Measurements from ENCODE around the gene MEIOSIN.
"Not testable (repeated sequence)": the region's sequence is repeated elsewhere in the genome, so short reads cannot be mapped to it uniquely, and the experiment has no call there.

Gene MEIOSIN, protein sequence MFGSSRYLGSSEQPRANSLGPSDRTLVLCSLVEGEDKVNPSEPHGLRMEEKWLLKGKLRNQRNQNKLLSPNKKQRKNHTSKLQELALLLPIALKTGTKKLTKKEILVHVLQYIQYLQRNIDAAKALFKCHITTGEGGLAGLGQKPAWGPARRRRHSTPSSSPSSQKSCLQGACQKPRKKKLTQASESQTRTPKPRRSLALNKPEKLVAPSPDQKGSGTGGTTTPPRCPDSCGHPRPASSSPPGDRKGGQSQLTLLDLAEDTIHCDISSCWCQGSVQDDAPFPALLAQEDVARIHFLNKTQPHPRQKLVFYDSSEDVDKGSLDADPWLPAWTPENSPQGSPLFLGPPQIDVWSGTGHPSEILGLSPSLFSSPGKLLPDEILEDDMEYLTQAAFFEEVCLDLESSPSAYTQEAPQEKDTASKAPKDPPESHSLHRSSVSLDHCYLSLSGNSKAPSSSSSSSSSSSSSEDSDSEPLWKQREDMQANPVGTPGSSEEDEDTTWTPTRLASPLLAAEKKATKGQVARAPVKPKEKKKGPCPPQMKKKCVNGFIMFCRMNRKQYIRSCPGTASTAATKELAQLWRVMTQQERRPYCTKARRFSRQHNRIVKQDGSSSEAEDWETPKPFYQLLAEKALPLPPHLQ

GRCh38 chr19:45733160-45733810 lies at the start of gene MEIOSIN:
MEIOSIN (plus strand) TSS chr19:45733439; CDS start chr19:45735377, 1,938 bp downstream.
- no peak for DNase-seq

- not testable (repeated sequence) for DNase-seq
Observed at GRCh38 chr19:45685045-45685444, 48.2 kb upstream of the MEIOSIN start.

DNA sequence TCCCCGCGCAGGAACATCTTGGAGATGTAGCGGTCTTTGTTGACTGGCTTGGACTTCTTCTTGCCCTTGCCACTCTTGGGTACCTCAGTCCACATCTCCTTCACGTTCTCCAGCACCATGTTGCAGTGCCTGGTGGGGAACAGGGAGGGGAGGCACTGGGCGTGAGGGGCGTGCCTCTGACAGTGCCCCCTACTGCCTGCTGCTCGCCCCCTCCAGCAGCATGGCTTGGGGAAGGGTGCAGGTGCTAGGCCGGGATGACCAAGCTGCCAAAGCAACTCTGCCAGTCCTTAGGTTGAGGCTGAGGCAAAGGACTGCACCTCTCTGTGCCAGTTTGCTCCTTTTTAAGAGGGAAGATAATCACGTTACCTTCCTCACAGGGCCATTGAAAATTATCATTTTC lies 45.6 kb upstream of the MEIOSIN start:
- no peak for DNase-seq

DNA sequence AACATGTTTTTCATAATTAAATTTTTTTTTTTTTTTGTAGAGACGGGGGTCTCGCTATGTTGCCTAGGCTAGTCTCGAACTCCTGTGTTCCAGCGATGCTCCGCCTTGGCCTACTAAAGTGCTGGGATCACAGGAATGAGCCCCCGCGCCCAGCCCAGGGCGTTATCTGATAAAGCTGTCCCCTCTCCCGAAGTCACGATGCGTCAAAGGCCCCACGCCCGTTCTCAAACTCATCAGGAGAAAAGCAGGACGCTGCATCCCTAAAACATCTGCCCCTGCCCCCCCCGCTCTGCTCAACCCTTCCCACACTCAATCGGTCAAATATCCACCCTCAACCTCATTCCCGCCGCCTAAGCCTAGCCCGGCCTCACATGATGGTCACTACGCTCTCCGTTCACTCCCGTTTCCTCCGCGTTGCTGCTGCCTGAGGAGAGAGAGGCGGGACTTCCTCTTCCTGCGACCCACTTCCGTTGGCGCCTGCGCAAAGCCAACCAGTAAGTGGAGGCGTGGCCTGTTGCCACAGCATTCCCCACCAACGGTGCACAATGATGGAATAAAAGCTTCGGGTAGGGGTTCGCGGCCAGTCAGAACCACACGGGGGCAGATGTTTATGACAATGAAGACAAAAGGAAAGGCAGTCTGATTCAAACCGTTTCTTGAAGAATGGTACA lies 41.6 kb upstream of the MEIOSIN start, which contains the start of gene SNRPD2:
Gene SNRPD2 (minus strand): TSS at position 438 of the 671 bp plus-strand sequence. CDS start 65 bp downstream, at position 373.
- peak; percentile 92 to 93 for DNase-seq

GRCh38 chr19:45692187-45693105 lies 40.8 kb upstream of the MEIOSIN start, which contains the start of gene QPCTL:
QPCTL (plus strand) TSS chr19:45692666; CDS start chr19:45692704, 38 bp downstream.
- peak; percentile 98 for DNase-seq

- peak; percentile 69 to 70 for DNase-seq
Observed at GRCh38 chr19:45693106-45693788, 40.0 kb upstream of the MEIOSIN start.

- DNase-seq = no peak
Observed at GRCh38 chr19:45701676-45702075, 31.6 kb upstream of the MEIOSIN start.

DNA sequence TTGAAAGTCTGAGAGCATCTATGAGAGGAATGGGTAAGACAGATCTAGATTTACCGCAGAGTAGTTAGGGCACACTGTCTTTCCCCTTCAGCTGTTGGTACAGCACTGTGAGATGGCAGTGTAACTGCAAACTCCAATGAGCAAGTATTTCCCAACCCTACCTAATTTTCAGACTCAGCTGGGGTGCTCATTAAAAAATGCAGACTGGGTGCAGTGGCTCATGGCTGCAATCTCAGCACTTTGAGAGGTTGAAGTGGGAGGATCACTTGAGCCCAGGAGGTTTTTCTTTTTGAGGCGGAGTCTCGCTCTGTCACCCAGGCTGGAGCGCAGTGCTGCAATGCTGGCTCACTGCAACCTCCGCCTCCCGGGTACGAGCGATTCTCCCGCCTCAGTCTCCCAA lies 28.1 kb upstream of the MEIOSIN start:
- DNase-seq = no peak

GRCh38 chr19:45705710-45706415 lies 27.4 kb upstream of the MEIOSIN start:
- DNase-seq = no peak

GRCh38 chr19:45710356-45711130 lies 22.7 kb upstream of the MEIOSIN start:
- no peak for DNase-seq

DNA sequence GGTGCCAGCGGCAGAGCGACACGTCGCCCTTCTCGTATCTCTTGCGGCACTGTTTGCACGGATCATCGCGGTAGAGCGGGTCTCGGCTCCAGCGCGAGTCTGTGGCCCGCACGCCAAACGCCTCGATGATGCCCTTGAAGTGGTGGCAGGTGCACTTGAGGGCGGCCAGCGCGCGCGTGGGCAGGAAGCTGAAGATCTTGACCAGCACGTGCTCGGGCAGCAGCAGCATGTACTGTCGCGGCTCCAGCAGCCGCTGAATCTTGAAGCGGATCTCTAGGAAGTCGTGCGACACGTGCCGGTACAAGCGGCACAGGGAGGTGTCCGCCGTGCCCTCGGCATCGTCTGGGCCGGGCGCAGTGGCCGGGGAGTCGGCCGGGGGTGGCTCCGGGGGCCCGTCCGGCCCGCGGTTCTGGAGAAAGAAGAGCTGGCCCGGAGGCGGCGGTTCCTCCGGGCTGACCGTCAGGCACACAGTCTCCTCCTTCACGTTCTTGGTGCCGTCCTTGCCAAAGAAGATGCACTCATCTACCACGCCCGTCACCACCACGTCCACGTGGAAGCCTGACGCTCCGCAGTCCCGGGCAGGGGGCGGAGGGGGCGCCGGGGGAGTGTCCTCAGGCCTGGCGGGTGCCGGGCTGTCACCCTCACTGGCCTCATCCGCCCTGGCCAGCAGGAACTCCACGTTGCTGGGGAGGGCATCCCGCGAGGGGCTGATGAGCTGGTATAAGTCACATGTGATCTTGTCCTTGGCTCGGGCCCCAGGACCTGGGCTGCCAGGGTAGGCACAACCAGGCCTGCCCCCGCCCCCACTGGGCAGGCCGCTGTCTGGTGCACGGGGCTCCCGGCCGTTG lies 21.2 kb upstream of the MEIOSIN start:
- no peak for DNase-seq

- DNase-seq = no peak
Observed at GRCh38 chr19:45712699-45713067, 20.6 kb upstream of the MEIOSIN start.

DNA sequence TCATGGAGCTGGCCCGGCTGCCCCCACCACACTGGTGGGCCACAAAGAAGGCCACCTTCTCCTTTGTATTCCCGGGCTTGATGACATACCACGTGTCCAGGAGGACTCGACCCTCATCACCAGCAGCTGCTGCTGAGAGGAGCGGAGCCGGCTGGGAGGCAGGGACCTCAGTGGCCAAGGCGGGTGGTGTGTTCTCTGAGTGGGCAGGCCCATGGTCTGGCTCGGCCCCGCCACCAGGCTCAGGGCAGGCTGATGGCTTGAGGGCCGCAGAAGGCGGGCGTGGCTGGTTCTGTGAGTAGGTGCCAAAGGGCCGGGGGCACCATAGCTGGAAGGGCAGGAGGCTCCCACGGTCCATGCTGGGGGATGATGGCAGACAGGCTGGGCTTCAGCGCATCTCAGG lies 20.1 kb upstream of the MEIOSIN start:
- no peak for DNase-seq

DNA sequence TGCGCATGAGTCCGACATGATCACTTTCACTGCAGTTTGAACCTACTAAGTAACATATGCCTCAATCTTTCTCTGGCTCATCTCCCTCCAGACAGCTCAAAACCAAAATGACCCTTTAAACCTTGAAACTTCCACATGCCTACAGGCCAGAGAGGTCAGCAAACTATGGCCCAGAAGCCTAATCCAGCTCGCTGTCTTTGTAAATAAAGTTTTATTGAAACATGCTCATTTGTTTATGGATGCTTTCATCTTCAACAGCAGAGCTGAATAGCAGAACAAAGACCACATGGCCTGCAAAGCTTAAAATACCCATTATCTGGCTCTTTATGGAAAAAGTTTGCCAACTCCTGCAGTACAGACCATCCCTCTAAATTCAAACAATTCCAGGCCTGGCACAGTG lies 18.1 kb upstream of the MEIOSIN start:
- DNase-seq = no peak

GRCh38 chr19:45716359-45717130 lies 16.7 kb upstream of the MEIOSIN start:
- DNase-seq = peak in 1 of 2 donors; percentile 20

DNA sequence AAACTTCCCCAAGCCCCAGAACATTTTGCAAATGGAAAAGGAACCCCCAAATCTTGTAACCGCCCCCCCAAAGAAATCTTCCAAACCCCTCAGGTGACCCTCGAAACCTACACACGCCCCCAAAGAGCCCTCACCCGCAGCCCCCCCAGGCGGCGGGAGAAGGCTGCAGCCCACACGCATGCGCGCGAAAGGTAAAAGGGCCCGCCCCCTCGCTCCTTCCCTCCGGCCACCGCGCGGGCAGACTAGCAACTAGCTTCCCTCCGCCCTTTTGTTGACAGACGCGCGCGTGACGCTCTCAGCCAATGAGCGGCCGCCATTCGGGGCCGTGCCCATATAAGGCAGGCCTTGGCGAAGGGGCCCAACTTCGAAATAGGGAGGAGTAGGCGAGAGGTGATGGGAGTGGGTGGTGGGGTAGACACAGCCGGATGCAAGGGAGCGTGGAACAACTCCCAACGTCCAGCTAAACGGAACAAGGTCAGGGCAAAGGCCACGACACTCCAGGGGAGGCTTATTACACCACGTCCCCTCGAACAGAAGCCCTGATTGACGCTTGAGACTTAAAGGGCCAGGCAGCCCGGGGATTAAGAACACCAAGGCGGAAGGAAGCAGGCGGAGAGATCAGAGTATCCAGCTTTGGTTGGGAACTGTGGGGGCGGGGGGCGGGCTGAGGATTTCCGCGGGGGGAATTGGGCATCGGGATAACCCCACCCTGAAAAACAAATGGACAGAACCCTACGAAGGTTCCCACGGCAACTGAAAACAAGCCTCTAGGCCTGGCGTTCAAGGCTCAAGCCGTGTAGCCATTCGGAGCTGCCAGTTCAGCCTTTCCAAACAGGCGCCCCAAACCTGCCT lies 15.9 kb upstream of the MEIOSIN start:
- DNase-seq = peak; percentile 99

Data from CD4-positive, alpha-beta T cell treated with Interleukin-1 beta for 1 hour (primary cell).